ENCODE data around the gene PILRA. TPM values are rescaled to one million over a fixed set of nuclear protein-coding genes. Genes with fewer than 3 reads are reported as not detected.
"Not testable (repeated sequence)": the region's sequence is repeated elsewhere in the genome, so short reads cannot be mapped to it uniquely, and the experiment has no call there.

The PILRA gene
- total and polyA plus RNA-seq, 4 donors, result 9.9 to 122 (median 27.5) TPM

DNA sequence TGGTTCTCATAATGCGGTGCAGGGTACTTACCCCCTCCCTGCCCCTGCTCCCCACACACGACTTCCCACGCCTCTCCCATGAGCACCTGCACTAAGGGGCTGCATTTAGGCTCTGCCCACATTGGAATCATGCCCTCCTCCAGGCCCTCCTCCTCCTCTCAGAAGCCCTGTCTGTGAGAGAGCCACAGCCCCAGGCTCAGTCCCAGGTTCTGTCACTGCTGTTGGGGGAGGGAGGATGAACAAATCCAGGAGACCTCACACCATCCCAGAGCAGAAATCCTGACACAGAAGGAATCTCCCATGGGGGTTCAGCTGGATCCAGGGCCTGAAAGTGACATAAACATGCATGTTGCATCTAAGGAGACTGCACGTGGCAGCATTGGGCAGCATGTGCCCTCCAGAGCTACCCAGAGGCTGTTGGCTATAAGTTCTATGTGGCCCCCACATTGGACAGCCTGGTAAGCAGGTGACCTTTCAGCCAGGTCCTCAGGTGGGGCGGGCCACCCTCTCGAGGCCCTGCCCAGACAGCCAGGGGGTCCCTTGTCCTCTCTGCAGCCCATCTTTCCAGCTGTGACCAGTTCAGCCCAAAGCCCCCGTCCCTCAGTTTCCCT is 1.6 kb upstream of the PILRA start:
- H3K27ac ChIP-seq (ENCODE audit: low read depth in 1 of 2, low read length in 1 of 2), result peak overlapping the region in 1 of 2 donors; percentile 51

DNA sequence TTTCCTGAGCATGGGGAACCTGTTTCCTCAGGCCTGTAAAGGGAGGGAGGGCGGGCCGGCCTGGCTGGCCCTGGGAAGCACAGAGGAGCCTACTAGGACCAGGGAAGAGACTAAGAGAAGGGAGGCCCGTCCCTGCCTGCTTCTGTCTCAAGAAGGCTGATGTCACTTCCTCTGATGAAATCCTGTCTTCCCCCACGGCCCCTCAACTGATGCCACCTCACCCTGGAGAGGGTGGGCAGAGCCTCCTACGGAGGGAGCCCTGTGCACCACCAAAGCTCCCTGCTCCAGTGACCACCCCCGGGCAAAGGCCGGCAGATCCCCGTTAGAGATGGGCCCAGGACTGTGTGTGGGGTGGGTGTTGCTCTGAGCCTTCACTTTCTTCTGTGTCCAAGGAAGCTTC is 1.0 kb upstream of the PILRA start:
- Histone ChIP-seq H3K27ac (ENCODE audit: low read depth in 1 of 2, low read length in 1 of 2) (peak overlapping the region in 1 of 2 donors; percentile 81), H3K4me3 (no peak overlapping the region), H3K27me3 (ENCODE audit: control insufficient read depth in 3 of 3, insufficient read depth in 3 of 3, low read length in 2 of 3) (no peaks in the 10 kb centered on the region), H3K36me3 (ENCODE audit: control insufficient read depth in 4 of 4, insufficient read depth in 4 of 4, low read length in 4 of 4) (peaks cover 0 to 5% (median 0%) of the 10 kb centered on the region in 4 donors), H3K9ac (ENCODE audit: insufficient read depth in 1 of 2, low read length in 2 of 2) (no peak overlapping the region), H3K9me3 (ENCODE audit: control insufficient read depth in 4 of 4, insufficient read depth in 3 of 4, low read length in 3 of 4) (peaks cover 0 to under 1% (median 0%) of the 10 kb centered on the region in 4 donors), H3K4me1 (ENCODE audit: control insufficient read depth in 5 of 5, insufficient read depth in 5 of 5, low read length in 5 of 5) (peaks cover 0 to 3% (median 0%) of the 10 kb centered on the region in 5 donors)
- DNase-seq (no peak), ATAC-seq (ENCODE audit: insufficient read depth, low FRiP score) (peak; percentile 16)
- TF ChIP-seq, protein P1, sequence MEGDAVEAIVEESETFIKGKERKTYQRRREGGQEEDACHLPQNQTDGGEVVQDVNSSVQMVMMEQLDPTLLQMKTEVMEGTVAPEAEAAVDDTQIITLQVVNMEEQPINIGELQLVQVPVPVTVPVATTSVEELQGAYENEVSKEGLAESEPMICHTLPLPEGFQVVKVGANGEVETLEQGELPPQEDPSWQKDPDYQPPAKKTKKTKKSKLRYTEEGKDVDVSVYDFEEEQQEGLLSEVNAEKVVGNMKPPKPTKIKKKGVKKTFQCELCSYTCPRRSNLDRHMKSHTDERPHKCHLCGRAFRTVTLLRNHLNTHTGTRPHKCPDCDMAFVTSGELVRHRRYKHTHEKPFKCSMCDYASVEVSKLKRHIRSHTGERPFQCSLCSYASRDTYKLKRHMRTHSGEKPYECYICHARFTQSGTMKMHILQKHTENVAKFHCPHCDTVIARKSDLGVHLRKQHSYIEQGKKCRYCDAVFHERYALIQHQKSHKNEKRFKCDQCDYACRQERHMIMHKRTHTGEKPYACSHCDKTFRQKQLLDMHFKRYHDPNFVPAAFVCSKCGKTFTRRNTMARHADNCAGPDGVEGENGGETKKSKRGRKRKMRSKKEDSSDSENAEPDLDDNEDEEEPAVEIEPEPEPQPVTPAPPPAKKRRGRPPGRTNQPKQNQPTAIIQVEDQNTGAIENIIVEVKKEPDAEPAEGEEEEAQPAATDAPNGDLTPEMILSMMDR (IDR thresholded peaks at IDR 0.05; ENCODE audit: control extremely low read depth, extremely low read depth), result no peak
- WGBS, 2 donors, result 23 to 40% methylated on average over 8 of the region's 8 CpGs

More for the DNA sequence above, 1.6 kb upstream of the PILRA start:
- TF ChIP-seq, protein P1 (IDR thresholded peaks at IDR 0.05; ENCODE audit: control extremely low read depth, extremely low read depth), result no peak
- Histone ChIP-seq H3K9me3 (ENCODE audit: control insufficient read depth in 4 of 4, insufficient read depth in 3 of 4, low read length in 3 of 4) (peaks cover 0 to 2% (median 0%) of the 10 kb centered on the region in 4 donors), H3K36me3 (ENCODE audit: control insufficient read depth in 4 of 4, insufficient read depth in 4 of 4, low read length in 4 of 4) (peaks cover 0 to 7% (median 0%) of the 10 kb centered on the region in 4 donors), H3K9ac (ENCODE audit: insufficient read depth in 1 of 2, low read length in 2 of 2) (no peak overlapping the region), H3K4me3 (no peak overlapping the region), H3K4me1 (ENCODE audit: control insufficient read depth in 5 of 5, insufficient read depth in 5 of 5, low read length in 5 of 5) (peaks cover 0 to 3% (median 0%) of the 10 kb centered on the region in 5 donors), H3K27me3 (ENCODE audit: control insufficient read depth in 3 of 3, insufficient read depth in 3 of 3, low read length in 2 of 3) (no peaks in the 10 kb centered on the region)
- ATAC-seq (ENCODE audit: insufficient read depth, low FRiP score) (no peak), DNase-seq (no peak)
- 57 to 66% methylated on average over 7 of the region's 7 CpGs for WGBS, 2 donors

DNA sequence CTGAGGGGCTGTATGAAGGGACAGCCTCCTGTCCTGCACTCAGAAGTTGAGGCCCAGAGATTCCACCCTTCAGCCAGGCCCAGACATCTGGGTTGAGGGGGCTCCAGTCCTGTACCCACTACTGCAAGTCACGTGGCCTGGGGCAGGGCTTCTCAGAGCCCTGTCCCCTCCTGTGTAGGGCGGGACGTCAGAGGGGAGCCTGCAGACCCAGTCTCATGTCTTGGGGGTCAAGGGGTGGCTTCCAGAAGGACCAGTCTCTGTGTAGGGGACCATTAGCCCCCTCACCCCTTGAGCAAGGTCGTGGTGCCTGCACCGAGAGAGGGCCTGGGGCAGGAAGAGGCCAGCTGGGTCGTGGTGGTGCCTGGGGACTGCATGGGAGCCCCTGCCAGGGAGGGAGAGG is 593 bp upstream of the PILRA start:
- H3K27ac ChIP-seq (ENCODE audit: low read depth in 1 of 2, low read length in 1 of 2), result peak overlapping the region in 1 of 2 donors; percentile 81
- ATAC-seq (ENCODE audit: insufficient read depth, low FRiP score), result no peak

DNA sequence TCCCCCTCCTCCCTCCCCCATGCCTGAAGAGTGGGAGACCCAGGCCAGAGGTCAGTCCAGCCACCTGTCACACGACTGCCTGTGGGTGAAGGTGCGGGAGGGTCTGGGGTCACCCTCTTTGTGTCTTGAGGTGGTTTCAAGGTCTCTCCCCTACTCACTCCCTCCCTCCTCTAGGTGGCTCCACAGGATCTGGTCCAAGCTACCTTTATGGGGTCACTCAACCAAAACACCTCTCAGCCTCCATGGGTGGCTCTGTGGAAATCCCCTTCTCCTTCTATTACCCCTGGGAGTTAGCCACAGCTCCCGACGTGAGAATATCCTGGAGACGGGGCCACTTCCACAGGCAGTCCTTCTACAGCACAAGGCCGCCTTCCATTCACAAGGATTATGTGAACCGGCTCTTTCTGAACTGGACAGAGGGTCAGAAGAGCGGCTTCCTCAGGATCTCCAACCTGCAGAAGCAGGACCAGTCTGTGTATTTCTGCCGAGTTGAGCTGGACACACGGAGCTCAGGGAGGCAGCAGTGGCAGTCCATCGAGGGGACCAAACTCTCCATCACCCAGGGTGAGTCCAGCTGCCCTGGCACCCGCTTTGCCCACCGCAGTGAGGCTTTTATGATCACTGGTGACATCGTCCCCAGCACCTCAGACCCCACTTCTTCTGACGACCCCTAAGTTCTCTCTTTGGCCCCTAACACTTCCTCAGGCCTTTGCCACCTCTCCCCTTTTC is 747 bp downstream of the PILRA start:
- not testable (repeated sequence) for H3K36me3 ChIP-seq (ENCODE audit: control insufficient read depth in 4 of 4, insufficient read depth in 4 of 4, low read length in 4 of 4); DNase-seq; H3K4me1 ChIP-seq (ENCODE audit: control insufficient read depth in 5 of 5, insufficient read depth in 5 of 5, low read length in 5 of 5); H3K27me3 ChIP-seq (ENCODE audit: control insufficient read depth in 3 of 3, insufficient read depth in 3 of 3, low read length in 2 of 3); ATAC-seq (ENCODE audit: insufficient read depth, low FRiP score); H3K4me3 ChIP-seq; H3K9ac ChIP-seq (ENCODE audit: insufficient read depth in 1 of 2, low read length in 2 of 2); H3K9me3 ChIP-seq (ENCODE audit: control insufficient read depth in 4 of 4, insufficient read depth in 3 of 4, low read length in 3 of 4)
- peak overlapping the region in 1 of 2 donors; percentile 37 for H3K27ac ChIP-seq (ENCODE audit: low read depth in 1 of 2, low read length in 1 of 2)
- WGBS, 2 donors, result 71 to 79% methylated on average over 14 to 15 of the region's 15 CpGs

More for the DNA sequence above, 593 bp upstream of the PILRA start:
- WGBS, 2 donors, result 25 to 63% methylated on average over 6 of the region's 6 CpGs
- Histone ChIP-seq H3K4me3 (no peak overlapping the region), H3K9ac (ENCODE audit: insufficient read depth in 1 of 2, low read length in 2 of 2) (no peak overlapping the region), H3K9me3 (ENCODE audit: control insufficient read depth in 4 of 4, insufficient read depth in 3 of 4, low read length in 3 of 4) (no peaks in the 10 kb centered on the region), H3K4me1 (ENCODE audit: control insufficient read depth in 5 of 5, insufficient read depth in 5 of 5, low read length in 5 of 5) (peaks cover 0 to 3% (median 0%) of the 10 kb centered on the region in 5 donors), H3K36me3 (ENCODE audit: control insufficient read depth in 4 of 4, insufficient read depth in 4 of 4, low read length in 4 of 4) (peaks cover 0 to under 1% (median 0%) of the 10 kb centered on the region in 4 donors), H3K27me3 (ENCODE audit: control insufficient read depth in 3 of 3, insufficient read depth in 3 of 3, low read length in 2 of 3) (no peaks in the 10 kb centered on the region)
- DNase-seq, result no peak
- TF ChIP-seq, protein P1 (IDR thresholded peaks at IDR 0.05; ENCODE audit: control extremely low read depth, extremely low read depth), result no peak
